ENCODE results near the gene CD5L.

CD5L gene

GRCh38 chr1:157841708-157842107 lies at the start of gene CD5L:
TSS of gene CD5L (minus strand) at chr1:157841808. CDS start at chr1:157841701, 107 bp downstream.
- Histone ChIP-seq H3K4me1 (ENCODE audit: control insufficient read depth, insufficient read depth, low read length) (no peaks in the 10 kb centered on the region), H3K36me3 (ENCODE audit: control insufficient read depth in 2 of 2, insufficient read depth in 2 of 2, low read length in 2 of 2) (no peaks in the 10 kb centered on the region), H3K27me3 (ENCODE audit: control insufficient read depth in 1 of 2, insufficient read depth in 2 of 2, low read length in 2 of 2) (peaks cover 2 to 3% of the 10 kb centered on the region in 2 donors), H3K9me3 (ENCODE audit: control insufficient read depth in 2 of 2, low read length in 2 of 2) (no peaks in the 10 kb centered on the region), H3K9ac (ENCODE audit: low read length in 2 of 2) (no peak within 1 kb of the TSS), H3K4me3 (ENCODE audit: low read length in 2 of 2) (no peak within 1 kb of the TSS), H3K27ac (ENCODE audit: low read length) (no peak within 1 kb of the TSS)

GRCh38 chr1:157882580-157882979 lies 41.0 kb upstream of the CD5L start:
- no peaks in the 10 kb centered on the region for H3K4me1 ChIP-seq (ENCODE audit: control insufficient read depth, insufficient read depth, low read length)
- H3K36me3 ChIP-seq (ENCODE audit: control insufficient read depth in 2 of 2, insufficient read depth in 2 of 2, low read length in 2 of 2): no peaks in the 10 kb centered on the region
- H3K4me3 ChIP-seq (ENCODE audit: low read length in 2 of 2): no peak overlapping the region
- H3K9me3 ChIP-seq (ENCODE audit: control insufficient read depth in 2 of 2, low read length in 2 of 2): no peaks in the 10 kb centered on the region
- H3K27me3 ChIP-seq (ENCODE audit: control insufficient read depth in 1 of 2, insufficient read depth in 2 of 2, low read length in 2 of 2): no peaks in the 10 kb centered on the region
- no peak overlapping the region for H3K9ac ChIP-seq (ENCODE audit: low read length in 2 of 2)
- H3K27ac ChIP-seq (ENCODE audit: low read length): no peak overlapping the region

DNA sequence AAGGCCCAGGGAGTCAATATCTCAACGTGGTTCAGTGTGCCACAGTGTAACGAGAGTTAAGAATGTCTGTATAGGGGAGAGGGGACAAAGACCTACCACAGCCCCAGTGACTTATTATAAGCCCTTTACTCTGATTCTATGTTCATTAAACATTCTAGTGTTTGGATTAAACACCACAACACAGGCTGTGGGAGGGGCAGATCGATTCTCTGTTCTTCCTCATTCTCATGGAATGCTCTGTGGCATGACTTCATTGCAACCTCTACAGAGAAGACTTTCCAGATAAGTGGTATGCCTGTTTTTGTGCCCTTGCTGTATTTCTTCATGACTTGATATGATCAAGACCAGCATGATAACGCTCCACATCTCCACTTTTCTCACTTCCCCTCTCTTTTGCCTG lies 39.0 kb upstream of the CD5L start:
- Histone ChIP-seq H3K4me1 (ENCODE audit: control insufficient read depth, insufficient read depth, low read length) (no peaks in the 10 kb centered on the region), H3K9ac (ENCODE audit: low read length in 2 of 2) (no peak overlapping the region), H3K9me3 (ENCODE audit: control insufficient read depth in 2 of 2, low read length in 2 of 2) (no peaks in the 10 kb centered on the region)

GRCh38 chr1:157878059-157878458 lies 36.5 kb upstream of the CD5L start:
- Histone ChIP-seq H3K9ac (ENCODE audit: low read length in 2 of 2) (no peak overlapping the region), H3K27me3 (ENCODE audit: control insufficient read depth in 1 of 2, insufficient read depth in 2 of 2, low read length in 2 of 2) (no peaks in the 10 kb centered on the region), H3K4me3 (ENCODE audit: low read length in 2 of 2) (no peak overlapping the region), H3K36me3 (ENCODE audit: control insufficient read depth in 2 of 2, insufficient read depth in 2 of 2, low read length in 2 of 2) (no peaks in the 10 kb centered on the region), H3K9me3 (ENCODE audit: control insufficient read depth in 2 of 2, low read length in 2 of 2) (no peaks in the 10 kb centered on the region), H3K27ac (ENCODE audit: low read length) (no peak overlapping the region), H3K4me1 (ENCODE audit: control insufficient read depth, insufficient read depth, low read length) (no peaks in the 10 kb centered on the region)

More for the DNA sequence above, 39.0 kb upstream of the CD5L start:
- no peak overlapping the region for H3K4me3 ChIP-seq (ENCODE audit: low read length in 2 of 2)
- no peaks in the 10 kb centered on the region for H3K36me3 ChIP-seq (ENCODE audit: control insufficient read depth in 2 of 2, insufficient read depth in 2 of 2, low read length in 2 of 2)
- H3K27ac ChIP-seq (ENCODE audit: low read length): no peak overlapping the region
- H3K27me3 ChIP-seq (ENCODE audit: control insufficient read depth in 1 of 2, insufficient read depth in 2 of 2, low read length in 2 of 2): no peaks in the 10 kb centered on the region

DNA sequence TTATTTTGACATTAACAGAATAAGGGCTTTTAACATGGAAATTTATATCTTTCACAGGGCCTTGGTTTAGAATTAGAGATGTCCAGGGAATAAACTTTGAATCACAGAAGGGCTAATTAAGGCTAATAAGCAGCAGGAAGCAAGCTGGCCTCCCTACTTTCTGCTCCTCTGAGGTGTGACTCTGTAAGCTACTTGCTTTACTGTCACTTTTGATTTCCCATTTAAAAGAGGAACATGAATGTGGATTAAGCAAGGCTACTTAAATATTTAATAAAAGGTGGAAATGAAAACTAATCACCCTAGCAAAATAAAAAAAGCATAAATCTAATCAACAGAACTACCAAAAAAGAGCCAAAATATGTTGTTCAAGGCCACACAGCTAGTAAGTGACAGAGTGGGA lies 28.9 kb upstream of the CD5L start:
- Histone ChIP-seq H3K27ac (ENCODE audit: low read length) (no peak overlapping the region), H3K36me3 (ENCODE audit: control insufficient read depth in 2 of 2, insufficient read depth in 2 of 2, low read length in 2 of 2) (no peaks in the 10 kb centered on the region), H3K9me3 (ENCODE audit: control insufficient read depth in 2 of 2, low read length in 2 of 2) (no peaks in the 10 kb centered on the region), H3K4me3 (ENCODE audit: low read length in 2 of 2) (no peak overlapping the region), H3K9ac (ENCODE audit: low read length in 2 of 2) (no peak overlapping the region), H3K27me3 (ENCODE audit: control insufficient read depth in 1 of 2, insufficient read depth in 2 of 2, low read length in 2 of 2) (no peaks in the 10 kb centered on the region), H3K4me1 (ENCODE audit: control insufficient read depth, insufficient read depth, low read length) (no peaks in the 10 kb centered on the region)

DNA sequence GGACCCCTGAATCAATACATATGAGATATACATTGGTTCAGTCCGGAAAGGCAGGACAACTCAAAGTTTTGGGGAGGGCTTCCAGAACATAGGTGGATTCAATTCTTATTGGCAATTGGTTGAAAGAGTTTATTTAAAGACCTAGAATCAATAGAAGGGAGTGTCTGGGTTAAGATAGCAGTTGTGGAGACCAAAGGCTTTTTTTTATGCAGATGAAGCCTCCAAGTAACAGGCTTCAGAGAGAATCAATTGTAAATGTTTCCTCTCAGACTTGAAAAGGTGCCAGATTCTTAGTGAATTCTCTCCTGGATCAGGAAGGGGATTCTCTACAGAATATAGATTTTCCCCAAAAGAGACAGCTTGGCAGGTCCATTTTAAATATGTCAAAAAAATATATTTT lies 27.0 kb upstream of the CD5L start:
- H3K4me1 ChIP-seq (ENCODE audit: control insufficient read depth, insufficient read depth, low read length): no peaks in the 10 kb centered on the region
- H3K36me3 ChIP-seq (ENCODE audit: control insufficient read depth in 2 of 2, insufficient read depth in 2 of 2, low read length in 2 of 2): no peaks in the 10 kb centered on the region
- no peaks in the 10 kb centered on the region for H3K27me3 ChIP-seq (ENCODE audit: control insufficient read depth in 1 of 2, insufficient read depth in 2 of 2, low read length in 2 of 2)
- no peak overlapping the region for H3K9ac ChIP-seq (ENCODE audit: low read length in 2 of 2)
- no peaks in the 10 kb centered on the region for H3K9me3 ChIP-seq (ENCODE audit: control insufficient read depth in 2 of 2, low read length in 2 of 2)
- no peak overlapping the region for H3K4me3 ChIP-seq (ENCODE audit: low read length in 2 of 2)
- no peak overlapping the region for H3K27ac ChIP-seq (ENCODE audit: low read length)

DNA sequence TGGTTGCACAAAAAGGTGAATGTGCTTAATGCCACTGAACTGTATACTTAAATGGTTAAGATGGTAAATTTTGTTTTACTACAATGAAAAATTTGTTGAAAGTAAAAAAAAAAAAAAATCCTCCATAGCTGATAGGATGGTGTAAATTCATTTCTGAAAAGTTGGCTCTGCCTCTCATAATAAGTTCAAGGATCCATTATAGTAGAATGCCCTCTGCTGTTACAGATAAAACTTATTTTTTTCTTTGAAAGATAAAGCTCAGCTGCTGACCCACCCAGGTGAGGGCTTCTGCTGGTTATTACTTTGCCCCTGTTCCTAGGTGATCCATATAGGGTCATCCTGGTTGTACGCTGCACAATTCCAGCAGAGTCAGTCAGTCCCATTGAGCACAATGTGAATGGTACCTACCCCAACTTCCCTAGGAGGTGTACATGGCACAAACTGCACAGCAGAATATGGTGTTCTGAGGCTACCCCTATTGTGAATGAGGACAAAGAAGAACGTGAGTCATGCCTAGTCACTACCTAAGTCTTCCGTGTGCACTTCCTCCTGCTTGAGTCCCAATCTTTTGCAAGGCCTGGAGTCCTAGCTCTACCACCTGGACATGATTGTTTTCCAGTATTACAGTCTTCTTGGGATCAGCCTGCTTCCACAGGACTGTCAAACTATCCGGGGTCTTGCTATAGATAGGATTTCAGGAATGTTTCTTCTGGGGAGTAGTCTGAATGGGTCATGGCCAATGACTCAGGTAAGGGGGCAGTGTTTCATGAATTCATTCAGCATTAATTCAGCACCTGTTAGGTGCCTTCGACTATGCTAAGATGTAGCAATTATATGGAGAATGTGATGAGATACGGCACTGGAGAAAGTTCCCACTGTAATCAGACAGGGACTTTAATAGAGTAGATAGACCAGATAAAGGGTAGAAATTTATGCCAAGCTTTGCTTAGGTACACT lies 20.8 kb upstream of the CD5L start:
- Histone ChIP-seq H3K27ac (ENCODE audit: low read length) (no peak overlapping the region), H3K36me3 (ENCODE audit: control insufficient read depth in 2 of 2, insufficient read depth in 2 of 2, low read length in 2 of 2) (no peaks in the 10 kb centered on the region), H3K9ac (ENCODE audit: low read length in 2 of 2) (no peak overlapping the region), H3K27me3 (ENCODE audit: control insufficient read depth in 1 of 2, insufficient read depth in 2 of 2, low read length in 2 of 2) (peaks cover 0 to 3% of the 10 kb centered on the region in 2 donors), H3K4me1 (ENCODE audit: control insufficient read depth, insufficient read depth, low read length) (no peaks in the 10 kb centered on the region), H3K4me3 (ENCODE audit: low read length in 2 of 2) (no peak overlapping the region), H3K9me3 (ENCODE audit: control insufficient read depth in 2 of 2, low read length in 2 of 2) (peaks cover 0 to 5% of the 10 kb centered on the region in 2 donors)

- Histone ChIP-seq H3K27me3 (ENCODE audit: control insufficient read depth in 1 of 2, insufficient read depth in 2 of 2, low read length in 2 of 2) (no peaks in the 10 kb centered on the region), H3K27ac (ENCODE audit: low read length) (no peak overlapping the region), H3K4me3 (ENCODE audit: low read length in 2 of 2) (no peak overlapping the region), H3K4me1 (ENCODE audit: control insufficient read depth, insufficient read depth, low read length) (no peaks in the 10 kb centered on the region), H3K9ac (ENCODE audit: low read length in 2 of 2) (no peak overlapping the region), H3K9me3 (ENCODE audit: control insufficient read depth in 2 of 2, low read length in 2 of 2) (peaks cover 0 to 2% of the 10 kb centered on the region in 2 donors), H3K36me3 (ENCODE audit: control insufficient read depth in 2 of 2, insufficient read depth in 2 of 2, low read length in 2 of 2) (no peaks in the 10 kb centered on the region)
These were observed 14.9 kb upstream of the CD5L start for GRCh38 chr1:157856538-157856937.

DNA sequence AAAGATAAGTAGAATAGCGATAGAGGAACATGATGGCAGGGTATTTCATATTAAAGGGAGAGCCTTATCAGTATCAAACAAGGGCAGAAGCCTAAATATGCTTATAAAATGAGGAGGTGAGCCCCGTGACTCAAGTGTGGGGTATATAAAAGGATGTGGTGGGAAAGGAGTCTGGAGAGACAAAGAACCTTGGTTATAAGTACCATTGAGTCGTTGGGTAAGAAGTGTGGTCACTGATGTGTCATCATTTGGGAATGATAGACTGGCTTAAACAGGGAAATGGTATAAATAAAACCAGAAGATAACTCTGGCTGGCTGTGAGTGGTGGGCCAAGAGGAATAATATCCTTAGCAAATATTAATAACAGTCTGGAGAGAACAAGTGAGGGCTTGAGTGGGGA lies 10.9 kb upstream of the CD5L start:
- H3K9ac ChIP-seq (ENCODE audit: low read length in 2 of 2): no peak overlapping the region
- no peaks in the 10 kb centered on the region for H3K36me3 ChIP-seq (ENCODE audit: control insufficient read depth in 2 of 2, insufficient read depth in 2 of 2, low read length in 2 of 2)
- H3K9me3 ChIP-seq (ENCODE audit: control insufficient read depth in 2 of 2, low read length in 2 of 2): peaks cover 0 to 2% of the 10 kb centered on the region in 2 donors
- no peak overlapping the region for H3K27ac ChIP-seq (ENCODE audit: low read length)
- no peak overlapping the region for H3K4me3 ChIP-seq (ENCODE audit: low read length in 2 of 2)
- no peaks in the 10 kb centered on the region for H3K27me3 ChIP-seq (ENCODE audit: control insufficient read depth in 1 of 2, insufficient read depth in 2 of 2, low read length in 2 of 2)
- H3K4me1 ChIP-seq (ENCODE audit: control insufficient read depth, insufficient read depth, low read length): no peaks in the 10 kb centered on the region

GRCh38 chr1:157849229-157849875 lies 7.7 kb upstream of the CD5L start:
- no peaks in the 10 kb centered on the region for H3K36me3 ChIP-seq (ENCODE audit: control insufficient read depth in 2 of 2, insufficient read depth in 2 of 2, low read length in 2 of 2)
- peaks cover 0 to 2% of the 10 kb centered on the region in 2 donors for H3K9me3 ChIP-seq (ENCODE audit: control insufficient read depth in 2 of 2, low read length in 2 of 2)
- no peak overlapping the region for H3K27ac ChIP-seq (ENCODE audit: low read length)
- no peaks in the 10 kb centered on the region for H3K4me1 ChIP-seq (ENCODE audit: control insufficient read depth, insufficient read depth, low read length)
- no peak overlapping the region for H3K9ac ChIP-seq (ENCODE audit: low read length in 2 of 2)
- H3K27me3 ChIP-seq (ENCODE audit: control insufficient read depth in 1 of 2, insufficient read depth in 2 of 2, low read length in 2 of 2): peaks cover 2 to 3% of the 10 kb centered on the region in 2 donors
- no peak overlapping the region for H3K4me3 ChIP-seq (ENCODE audit: low read length in 2 of 2)

Measured in stomach smooth muscle (tissue), 2 donors.